Adipocyte (in vitro differentiated cells): ENCODE results near the gene ANKS3.
A peak's percentile ranks its signal among the peaks of the same experiment; 100 is the strongest.

ENCODE experiments used
- DNase-seq: peaks from one replicate; pipeline ENCODE4 v3.0.0-alpha.2; 2015; ENCODE audit warnings: low read depth
- H3K27me3 ChIP-seq: replicated peaks from 2 replicates; pipeline ENCODE4 v1.7.0; 2013; ENCODE audit warnings: mild to moderate bottlenecking, low read length, moderate library complexity; ENCODE audit not compliant: control insufficient read depth, insufficient read depth
- H3K36me3 ChIP-seq: 2 replicates; pipeline ENCODE4 v1.7.0; 2013; ENCODE audit warnings: low read length, mild to moderate bottlenecking, moderate library complexity; ENCODE audit not compliant: control insufficient read depth, insufficient read depth, severe bottlenecking
- H3K4me1 ChIP-seq: 2 replicates; pipeline ENCODE4 v1.7.0; 2013; ENCODE audit warnings: mild to moderate bottlenecking, low read length, moderate library complexity; ENCODE audit not compliant: control insufficient read depth, insufficient read depth
- H3K4me3 ChIP-seq: 2 replicates; pipeline ENCODE4 v1.7.0; 2013; ENCODE audit warnings: mild to moderate bottlenecking, low read length, moderate library complexity
- H3K9ac ChIP-seq: 2 replicates; pipeline ENCODE4 v1.7.0; 2013; ENCODE audit warnings: mild to moderate bottlenecking, low read length, moderate library complexity
- H3K9me3 ChIP-seq: 2 replicates; pipeline ENCODE4 v1.7.0; 2013; ENCODE audit warnings: mild to moderate bottlenecking, low read length, moderate library complexity; ENCODE audit not compliant: control insufficient read depth

The ANKS3 gene

DNA sequence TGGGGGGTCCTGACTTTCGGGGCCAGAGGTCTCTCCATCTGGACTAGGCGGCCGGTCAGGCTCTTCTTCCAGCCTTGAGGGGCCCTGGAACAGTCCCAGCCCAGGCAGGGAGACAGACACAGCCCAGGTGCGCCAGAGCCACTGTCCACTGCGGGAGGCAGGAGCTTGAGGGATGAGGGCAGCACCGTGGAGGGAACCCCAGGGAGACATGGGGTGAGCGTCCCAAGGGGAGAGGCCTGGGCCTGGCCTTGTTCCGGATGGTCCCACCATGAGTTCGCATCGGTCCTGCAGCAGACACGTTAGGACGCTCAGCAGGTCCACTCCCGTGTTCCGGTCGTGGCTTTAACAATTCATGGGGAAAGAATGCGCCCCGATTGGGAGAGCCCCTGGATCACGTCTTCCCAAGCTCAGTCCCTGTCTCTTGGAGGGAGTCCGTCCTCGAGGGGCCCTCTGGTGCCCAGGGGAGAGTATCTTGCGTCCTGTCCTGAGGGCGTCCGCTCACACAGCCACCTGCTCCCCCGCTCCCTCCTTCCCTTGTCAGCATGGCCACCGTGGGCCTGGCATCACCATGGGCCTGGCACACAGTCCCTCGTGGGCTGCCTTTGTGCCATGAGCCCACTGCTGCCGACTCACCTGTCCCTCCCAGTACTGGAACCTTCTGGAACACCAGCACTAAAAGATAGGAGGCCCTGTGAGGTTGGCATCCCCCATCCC is 47.4 kb downstream of the ANKS3 start:
- Histone ChIP-seq H3K9ac (no peak overlapping the region), H3K9me3 (no peaks in the 10 kb centered on the region), H3K4me1 (no peaks in the 10 kb centered on the region), H3K4me3 (no peak overlapping the region), H3K36me3 (peaks cover 54% of the 10 kb centered on the region), H3K27me3 (no peaks in the 10 kb centered on the region)
- DNase-seq, result no peak

DNA sequence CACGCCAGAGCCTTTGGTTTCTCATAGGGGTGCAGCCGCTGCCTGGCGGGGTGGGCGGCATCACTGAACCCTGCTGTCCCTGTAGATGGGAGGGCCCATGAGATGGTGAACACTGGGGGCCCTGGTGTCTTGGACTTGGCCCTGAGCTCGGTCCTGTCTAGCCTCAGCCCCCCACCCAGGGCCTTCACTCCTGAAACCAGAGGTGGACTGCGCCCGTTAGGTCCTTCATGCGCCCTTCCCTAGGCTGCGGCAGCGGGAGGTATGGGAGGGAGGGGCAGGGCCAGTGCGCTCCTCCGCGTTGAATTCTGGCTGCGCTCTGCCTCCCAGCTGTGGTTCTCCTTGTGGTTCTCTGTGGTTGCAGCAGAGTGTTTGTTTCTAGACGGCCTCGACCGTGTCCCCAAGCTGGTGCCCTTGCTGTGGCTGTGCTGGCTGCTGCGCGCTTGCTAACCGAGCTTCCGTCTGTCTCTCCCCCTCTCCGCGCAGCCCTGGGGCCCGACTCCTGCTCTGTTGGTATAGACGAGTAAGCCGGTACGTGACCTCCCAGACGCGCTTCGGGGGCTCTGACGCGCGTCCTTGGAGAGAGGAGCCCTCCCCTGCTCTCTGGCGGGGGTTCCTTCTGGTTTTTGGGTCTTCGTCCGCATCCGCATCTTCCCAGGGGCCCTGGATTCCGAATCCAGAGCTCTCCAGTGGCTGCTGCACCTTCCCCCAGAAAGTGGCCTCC is 48.1 kb downstream of the ANKS3 start:
- H3K27me3 ChIP-seq, result no peaks in the 10 kb centered on the region
- H3K9me3 ChIP-seq, result no peaks in the 10 kb centered on the region
- no peaks in the 10 kb centered on the region for H3K4me1 ChIP-seq
- peaks cover 58% of the 10 kb centered on the region for H3K36me3 ChIP-seq
- no peak overlapping the region for H3K4me3 ChIP-seq
- DNase-seq, result no peak
- no peak overlapping the region for H3K9ac ChIP-seq

DNA sequence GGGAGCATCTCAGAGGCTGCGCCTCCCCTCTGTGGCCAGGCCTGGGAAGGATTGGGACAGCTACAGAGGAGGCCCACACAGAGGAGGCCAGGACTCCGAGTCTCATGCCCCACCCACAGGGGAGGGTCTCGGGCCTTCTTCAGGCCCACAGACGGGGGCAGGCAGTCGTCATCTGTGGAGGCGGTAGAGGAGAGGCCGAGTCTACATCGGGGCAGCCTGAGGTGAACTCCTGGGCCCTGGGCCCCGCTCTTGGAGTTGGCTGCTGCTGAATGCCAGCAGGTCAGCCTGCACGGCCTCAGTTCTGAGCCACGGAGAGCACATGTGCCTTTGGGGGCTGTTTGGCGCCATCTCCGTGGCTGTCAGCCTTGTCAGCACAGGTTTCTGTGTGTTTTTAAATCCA is 48.8 kb downstream of the ANKS3 start:
- Histone ChIP-seq H3K4me3 (no peak overlapping the region), H3K4me1 (no peaks in the 10 kb centered on the region), H3K9ac (no peak overlapping the region), H3K9me3 (no peaks in the 10 kb centered on the region), H3K36me3 (peaks cover 56% of the 10 kb centered on the region), H3K27me3 (no peaks in the 10 kb centered on the region)
- DNase-seq, result no peak

DNA sequence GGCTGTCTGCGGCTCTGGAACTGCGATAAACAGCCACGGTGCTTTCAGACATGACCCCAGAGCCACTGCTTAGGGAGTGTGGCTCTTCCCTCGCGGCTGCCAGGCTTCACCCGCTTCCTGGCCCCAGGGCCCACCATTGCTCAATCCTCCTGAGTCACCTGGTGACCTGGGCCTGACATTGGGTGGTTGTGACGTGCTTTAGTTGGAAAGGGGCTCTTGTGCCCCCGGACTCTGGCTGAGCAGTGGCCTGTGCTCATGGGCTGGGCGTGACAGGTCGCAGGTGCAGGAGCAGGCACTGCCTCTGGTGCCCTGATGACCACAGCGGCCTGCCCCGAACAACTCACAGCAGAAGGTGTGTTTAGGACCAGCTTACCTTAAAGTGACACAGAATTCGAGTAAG is 49.3 kb downstream of the ANKS3 start:
- Histone ChIP-seq H3K9ac (no peak overlapping the region), H3K4me1 (no peaks in the 10 kb centered on the region), H3K4me3 (no peak overlapping the region), H3K36me3 (peaks cover 54% of the 10 kb centered on the region), H3K9me3 (no peaks in the 10 kb centered on the region), H3K27me3 (no peaks in the 10 kb centered on the region)
- no peak for DNase-seq

DNA sequence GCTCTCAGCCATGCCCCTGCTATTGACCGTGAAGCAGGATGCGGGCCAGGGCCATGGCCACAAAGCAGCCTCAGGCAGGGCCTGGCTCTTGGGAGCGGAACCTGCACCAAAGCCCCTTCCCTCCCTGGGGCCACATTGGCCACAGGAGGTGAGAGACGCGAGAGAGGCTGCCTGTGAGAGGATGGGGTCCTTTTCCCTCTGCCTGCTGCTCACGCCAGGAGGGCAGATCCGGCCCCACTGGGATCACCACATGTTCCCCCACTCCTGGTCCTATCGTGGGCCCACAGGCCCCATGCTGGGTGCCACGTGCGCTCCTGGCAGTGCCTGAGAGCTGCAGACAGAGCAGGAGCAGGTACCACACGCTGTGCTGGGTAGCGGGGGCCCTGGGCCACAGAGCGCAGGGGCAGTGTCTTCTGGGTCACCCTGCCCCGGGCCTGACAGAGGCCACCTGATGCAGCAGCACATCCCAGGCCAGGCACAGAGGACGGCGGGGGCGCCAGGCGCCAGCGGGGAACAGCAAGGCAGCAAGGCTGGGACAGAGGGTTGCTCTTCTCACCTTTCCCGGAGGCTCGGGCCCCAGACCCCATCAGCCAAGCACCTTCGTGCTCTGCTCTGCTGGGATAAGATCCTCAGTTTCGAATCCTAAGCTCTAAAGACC is 49.9 kb downstream of the ANKS3 start:
- DNase-seq, result no peak
- Histone ChIP-seq H3K9me3 (no peaks in the 10 kb centered on the region), H3K9ac (no peak overlapping the region), H3K27me3 (no peaks in the 10 kb centered on the region), H3K4me1 (no peaks in the 10 kb centered on the region), H3K4me3 (no peak overlapping the region), H3K36me3 (peaks cover 52% of the 10 kb centered on the region)

DNA sequence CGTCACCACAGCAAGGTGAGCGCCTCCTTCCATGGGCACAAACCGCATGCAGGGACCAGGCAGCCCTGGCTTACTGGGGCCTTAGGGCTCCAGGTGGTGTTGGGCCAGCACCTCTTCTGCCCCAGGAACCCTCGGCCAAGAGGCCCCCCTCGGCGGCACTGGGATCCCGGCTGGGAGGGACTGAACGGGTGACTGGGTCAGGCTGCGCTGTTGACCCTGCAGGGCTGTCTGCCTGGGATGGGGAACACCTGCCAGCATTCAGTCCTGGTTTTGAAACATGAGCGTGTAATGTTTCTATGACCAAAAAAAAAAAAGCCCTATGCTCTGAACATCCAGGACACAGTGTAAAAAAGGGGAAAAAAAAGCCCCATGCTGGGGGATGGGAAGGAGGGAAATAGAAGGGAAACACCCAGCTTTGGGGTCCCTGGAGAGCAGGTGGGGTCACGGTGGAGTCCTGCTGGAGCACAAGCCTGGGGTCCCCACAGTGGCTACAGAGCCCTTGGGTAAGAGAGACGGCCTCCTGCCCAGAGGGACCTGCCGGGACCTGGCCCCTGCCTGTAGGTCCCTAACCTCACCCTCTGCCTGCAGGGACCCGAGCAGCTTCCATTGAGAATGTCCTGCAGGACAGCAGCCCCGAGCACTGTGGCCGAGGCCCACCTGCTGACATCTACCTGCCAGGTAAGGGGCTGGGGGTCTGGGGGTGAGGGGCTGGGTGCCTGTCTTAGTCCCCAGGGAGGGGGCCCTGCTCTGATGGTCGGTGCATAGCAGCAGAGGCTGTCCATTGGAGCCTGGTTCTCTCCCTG is 50.6 kb downstream of the ANKS3 start:
- no peaks in the 10 kb centered on the region for H3K27me3 ChIP-seq
- H3K36me3 ChIP-seq, result peaks cover 48% of the 10 kb centered on the region
- H3K4me3 ChIP-seq, result no peak overlapping the region
- H3K9ac ChIP-seq, result no peak overlapping the region
- no peak for DNase-seq
- no peaks in the 10 kb centered on the region for H3K4me1 ChIP-seq
- H3K9me3 ChIP-seq, result no peaks in the 10 kb centered on the region

DNA sequence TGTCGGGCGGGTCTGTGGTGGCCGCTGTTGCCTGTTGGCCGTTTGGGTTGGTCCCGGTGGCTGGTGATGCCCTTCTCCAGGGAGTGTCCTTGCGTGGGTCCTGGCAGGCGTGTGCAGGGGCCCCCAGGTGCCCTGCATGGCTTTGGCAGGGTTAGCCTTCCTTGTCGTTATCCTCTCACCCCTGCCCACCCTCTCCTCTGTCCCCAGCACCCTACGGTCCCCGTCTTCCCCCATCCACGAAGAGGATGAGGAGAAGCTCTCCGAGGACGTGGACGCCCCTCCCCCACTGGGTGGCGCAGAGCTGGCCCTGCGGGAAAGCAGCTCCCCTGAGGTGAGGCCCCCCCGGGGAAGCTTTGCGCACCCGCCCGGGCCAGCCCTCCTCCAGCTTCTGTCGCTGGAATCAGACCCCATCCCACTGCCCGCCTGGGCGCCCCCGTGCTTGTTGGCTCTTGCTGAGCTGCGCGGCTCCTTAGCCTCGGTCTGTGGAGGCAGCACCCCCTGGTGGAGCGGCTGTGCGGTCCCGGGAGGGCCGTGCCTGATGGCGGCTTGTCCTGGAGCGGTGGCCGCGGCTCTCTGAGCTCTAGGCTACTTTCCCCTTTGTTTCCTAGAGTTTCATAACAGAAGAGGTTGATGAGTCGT is 51.3 kb downstream of the ANKS3 start:
- Histone ChIP-seq H3K27me3 (no peaks in the 10 kb centered on the region), H3K36me3 (peaks cover 48% of the 10 kb centered on the region), H3K4me3 (no peak overlapping the region), H3K4me1 (no peaks in the 10 kb centered on the region), H3K9me3 (no peaks in the 10 kb centered on the region), H3K9ac (no peak overlapping the region)
- DNase-seq, result peak; percentile 9

DNA sequence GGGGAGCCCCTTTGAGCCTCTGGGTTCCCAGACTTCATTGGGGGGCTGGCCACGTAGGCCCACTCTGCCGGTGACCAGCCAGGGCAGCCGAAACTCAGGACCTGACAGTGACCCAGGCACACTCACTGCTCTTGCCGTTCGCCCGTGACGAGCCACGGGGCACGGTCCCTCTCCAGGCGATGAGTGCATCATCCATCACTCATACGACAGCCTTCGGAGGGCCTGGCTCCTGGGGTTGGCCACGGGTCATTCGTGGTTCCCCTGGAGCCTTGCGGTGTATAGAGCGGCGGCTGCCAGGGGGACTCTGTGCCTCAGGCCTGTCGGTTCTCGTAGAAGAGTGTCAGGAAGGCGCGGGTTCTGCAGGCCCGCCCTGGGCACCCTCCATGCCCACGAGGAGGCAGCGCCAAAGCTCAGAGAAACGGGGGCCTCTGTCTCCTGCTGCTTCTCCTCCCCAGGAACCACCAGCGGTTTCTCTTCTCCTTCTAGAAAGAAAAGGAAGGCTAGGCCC is 51.9 kb downstream of the ANKS3 start:
- DNase-seq, result no peak
- Histone ChIP-seq H3K36me3 (peaks cover 52% of the 10 kb centered on the region), H3K4me1 (no peaks in the 10 kb centered on the region), H3K9ac (no peak overlapping the region), H3K27me3 (no peaks in the 10 kb centered on the region), H3K9me3 (no peaks in the 10 kb centered on the region), H3K4me3 (no peak overlapping the region)

DNA sequence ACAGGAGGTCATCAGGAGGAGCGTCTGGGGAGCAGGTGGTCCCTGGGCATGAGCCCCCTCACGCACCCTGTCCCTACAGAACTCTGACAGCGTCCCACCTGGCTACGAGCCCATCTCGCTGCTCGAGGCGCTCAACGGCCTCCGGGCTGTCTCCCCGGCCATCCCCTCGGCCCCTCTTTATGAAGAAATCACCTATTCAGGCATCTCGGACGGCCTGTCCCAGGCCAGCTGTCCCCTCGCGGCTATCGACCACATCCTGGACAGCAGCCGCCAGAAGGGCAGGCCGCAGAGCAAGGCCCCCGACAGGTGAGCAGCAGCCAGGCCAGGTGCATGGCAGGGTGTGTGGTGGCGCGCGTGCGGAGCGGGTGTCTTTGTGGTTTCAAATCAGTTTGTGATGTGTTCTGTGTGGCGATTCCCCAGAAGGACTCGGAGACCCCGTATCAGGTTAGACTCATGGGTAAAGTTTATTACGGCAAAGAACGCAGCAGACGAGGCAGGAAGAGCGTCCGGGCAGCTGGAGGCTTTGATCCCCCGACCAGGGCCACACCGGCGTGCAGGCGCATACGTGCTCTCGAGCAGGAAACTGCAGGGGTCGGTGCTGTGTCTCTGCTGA is 52.5 kb downstream of the ANKS3 start:
- Histone ChIP-seq H3K36me3 (peaks cover 48% of the 10 kb centered on the region), H3K27me3 (no peaks in the 10 kb centered on the region), H3K9ac (no peak overlapping the region), H3K4me1 (no peaks in the 10 kb centered on the region), H3K4me3 (no peak overlapping the region), H3K9me3 (no peaks in the 10 kb centered on the region)
- DNase-seq, result no peak

DNA sequence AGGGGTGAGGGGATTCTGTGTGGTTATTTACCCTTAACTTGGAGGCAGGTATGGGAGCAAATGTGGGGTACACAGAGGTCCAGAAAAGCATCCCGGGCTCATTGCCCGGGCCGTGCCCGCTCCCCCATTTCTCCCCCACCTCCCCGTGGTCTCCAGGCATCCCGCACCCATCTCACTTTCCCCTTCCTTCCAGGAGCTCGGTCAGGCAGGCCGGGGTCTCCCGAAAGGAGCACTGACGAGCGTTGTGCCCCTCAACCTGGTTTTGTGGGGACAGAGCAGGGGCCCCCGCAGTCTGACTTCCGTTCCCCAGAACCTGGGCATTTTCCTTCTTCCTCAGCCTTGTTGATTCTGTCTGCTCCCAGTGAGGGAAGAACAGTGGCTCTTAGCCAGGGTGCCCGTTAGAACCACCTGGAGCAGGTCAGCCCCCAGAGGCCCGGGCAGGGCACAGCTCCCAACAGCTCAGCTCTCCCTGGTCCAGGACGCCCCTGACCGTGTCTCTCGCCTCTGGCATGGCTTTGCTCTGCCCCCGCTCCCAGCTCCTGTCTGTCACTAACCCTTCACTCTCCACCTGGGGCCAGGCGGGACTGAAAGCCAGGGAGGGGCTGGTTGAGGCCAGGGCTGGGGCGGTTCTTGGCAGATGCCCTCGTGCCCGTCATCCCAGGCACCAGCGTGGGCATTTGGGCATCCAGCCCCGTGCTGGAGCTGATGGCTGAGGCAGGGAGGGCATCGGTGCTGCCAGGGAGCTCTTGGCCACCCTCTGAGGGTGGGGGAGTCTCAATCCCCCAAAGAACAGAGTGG is 53.2 kb downstream of the ANKS3 start:
- Histone ChIP-seq H3K27me3 (no peaks in the 10 kb centered on the region), H3K4me3 (peak overlapping the region; percentile 76), H3K9ac (peak overlapping the region; percentile 90), H3K4me1 (no peaks in the 10 kb centered on the region), H3K36me3 (peaks cover 46% of the 10 kb centered on the region), H3K9me3 (no peaks in the 10 kb centered on the region)
- no peak for DNase-seq
